Stomach smooth muscle (tissue), 2 donors: ENCODE measurements around the gene HS3ST1.

Experiments
- H3K27ac ChIP-seq: one replicate; pipeline ENCODE4 v1.7.0; 2013; ENCODE audit warnings: mild to moderate bottlenecking, low read length, inconsistent platforms
- H3K27me3 ChIP-seq, 2 donors: one replicate each; pipeline ENCODE4 v1.7.0; 2013; ENCODE audit warnings: low read length in 2 of 2; ENCODE audit not compliant: insufficient read depth in 2 of 2, control insufficient read depth in 1 of 2
- H3K36me3 ChIP-seq, 2 donors: one replicate each; pipeline ENCODE4 v1.7.0; 2013; ENCODE audit warnings: low read length in 2 of 2; ENCODE audit not compliant: control insufficient read depth in 2 of 2, insufficient read depth in 2 of 2
- H3K4me1 ChIP-seq: one replicate; pipeline ENCODE4 v1.7.0; 2013; ENCODE audit warnings: low read length; ENCODE audit not compliant: control insufficient read depth, insufficient read depth
- H3K4me3 ChIP-seq, 2 donors: one replicate each; pipeline ENCODE4 v1.7.0; 2013; ENCODE audit warnings: low read length in 2 of 2
- H3K9ac ChIP-seq, 2 donors: one replicate each; pipeline ENCODE4 v1.7.0; 2013; ENCODE audit warnings: low read length in 2 of 2, mild to moderate bottlenecking in 1 of 2
- H3K9me3 ChIP-seq, 2 donors: one replicate each; pipeline ENCODE4 v1.7.0; 2013; ENCODE audit warnings: low read length in 2 of 2; ENCODE audit not compliant: control insufficient read depth in 2 of 2
- donor health status: healthy.
- donor health status: Pancreatic carcinoma.

The HS3ST1 gene

GRCh38 chr4:11456401-11456800 is 27.7 kb upstream of the HS3ST1 start:
- Histone ChIP-seq H3K27me3 (no peaks in the 10 kb centered on the region), H3K4me3 (no peak overlapping the region), H3K9ac (no peak overlapping the region), H3K36me3 (no peaks in the 10 kb centered on the region), H3K4me1 (no peaks in the 10 kb centered on the region), H3K9me3 (peaks cover 2 to 6% of the 10 kb centered on the region in 2 donors), H3K27ac (no peak overlapping the region)

- Histone ChIP-seq H3K4me1 (no peaks in the 10 kb centered on the region), H3K27ac (no peak overlapping the region), H3K36me3 (no peaks in the 10 kb centered on the region), H3K27me3 (no peaks in the 10 kb centered on the region), H3K9ac (no peak overlapping the region), H3K9me3 (peaks cover 2 to 6% of the 10 kb centered on the region in 2 donors), H3K4me3 (no peak overlapping the region)
These were observed 26.6 kb upstream of the HS3ST1 start for GRCh38 chr4:11455201-11455835.

GRCh38 chr4:11451716-11452115 is 23.0 kb upstream of the HS3ST1 start:
- Histone ChIP-seq H3K36me3 (no peaks in the 10 kb centered on the region), H3K9ac (no peak overlapping the region), H3K9me3 (no peaks in the 10 kb centered on the region), H3K4me1 (peaks cover 7% of the 10 kb centered on the region), H3K27me3 (no peaks in the 10 kb centered on the region), H3K4me3 (no peak overlapping the region), H3K27ac (no peak overlapping the region)

GRCh38 chr4:11446155-11446811 is 17.6 kb upstream of the HS3ST1 start:
- Histone ChIP-seq H3K27ac (peak overlapping the region; percentile 38), H3K4me3 (peak overlapping the region in 1 of 2 donors; percentile 23), H3K9me3 (no peaks in the 10 kb centered on the region), H3K4me1 (peaks cover 10% of the 10 kb centered on the region), H3K36me3 (no peaks in the 10 kb centered on the region), H3K27me3 (no peaks in the 10 kb centered on the region), H3K9ac (no peak overlapping the region)

- Histone ChIP-seq H3K4me1 (no peaks in the 10 kb centered on the region), H3K27me3 (no peaks in the 10 kb centered on the region), H3K36me3 (no peaks in the 10 kb centered on the region), H3K4me3 (no peak overlapping the region), H3K27ac (no peak overlapping the region), H3K9me3 (no peaks in the 10 kb centered on the region), H3K9ac (no peak overlapping the region)
These were observed 12.5 kb upstream of the HS3ST1 start for GRCh38 chr4:11441194-11441556.

- H3K27me3 ChIP-seq = no peaks in the 10 kb centered on the region
- no peaks in the 10 kb centered on the region for H3K36me3 ChIP-seq
- H3K4me3 ChIP-seq = no peak overlapping the region
- H3K9me3 ChIP-seq = no peaks in the 10 kb centered on the region
- no peak overlapping the region for H3K9ac ChIP-seq
- H3K4me1 ChIP-seq = no peaks in the 10 kb centered on the region
- H3K27ac ChIP-seq = no peak overlapping the region
These were observed 11.9 kb upstream of the HS3ST1 start for GRCh38 chr4:11440481-11441193.

GRCh38 chr4:11439836-11440235 is 11.1 kb upstream of the HS3ST1 start:
- no peak overlapping the region for H3K4me3 ChIP-seq
- H3K27ac ChIP-seq = no peak overlapping the region
- H3K4me1 ChIP-seq = no peaks in the 10 kb centered on the region
- no peaks in the 10 kb centered on the region for H3K27me3 ChIP-seq
- H3K9ac ChIP-seq = no peak overlapping the region
- H3K9me3 ChIP-seq = no peaks in the 10 kb centered on the region
- H3K36me3 ChIP-seq = no peaks in the 10 kb centered on the region

- Histone ChIP-seq H3K36me3 (no peaks in the 10 kb centered on the region), H3K27ac (no peak overlapping the region), H3K9ac (no peak overlapping the region), H3K9me3 (no peaks in the 10 kb centered on the region), H3K27me3 (no peaks in the 10 kb centered on the region), H3K4me3 (no peak overlapping the region), H3K4me1 (no peaks in the 10 kb centered on the region)
These were observed 10.0 kb upstream of the HS3ST1 start for GRCh38 chr4:11438647-11439046.

GRCh38 chr4:11436673-11437072 is 8.0 kb upstream of the HS3ST1 start:
- Histone ChIP-seq H3K27me3 (no peaks in the 10 kb centered on the region), H3K9ac (no peak overlapping the region), H3K36me3 (no peaks in the 10 kb centered on the region), H3K9me3 (no peaks in the 10 kb centered on the region), H3K27ac (no peak overlapping the region), H3K4me1 (no peaks in the 10 kb centered on the region), H3K4me3 (no peak overlapping the region)

GRCh38 chr4:11436084-11436483 is 7.4 kb upstream of the HS3ST1 start:
- H3K4me3 ChIP-seq = no peak overlapping the region
- no peaks in the 10 kb centered on the region for H3K9me3 ChIP-seq
- no peaks in the 10 kb centered on the region for H3K36me3 ChIP-seq
- H3K9ac ChIP-seq = no peak overlapping the region
- H3K27ac ChIP-seq = no peak overlapping the region
- H3K27me3 ChIP-seq = no peaks in the 10 kb centered on the region
- H3K4me1 ChIP-seq = no peaks in the 10 kb centered on the region

- no peak overlapping the region for H3K9ac ChIP-seq
- no peaks in the 10 kb centered on the region for H3K36me3 ChIP-seq
- no peak overlapping the region for H3K27ac ChIP-seq
- no peaks in the 10 kb centered on the region for H3K27me3 ChIP-seq
- H3K9me3 ChIP-seq = no peaks in the 10 kb centered on the region
- no peak overlapping the region for H3K4me3 ChIP-seq
- H3K4me1 ChIP-seq = no peaks in the 10 kb centered on the region
These were observed 6.9 kb upstream of the HS3ST1 start for GRCh38 chr4:11435557-11435956.
